GM18951 (cell line): ENCODE measurements around the gene ACSL1.
"Not testable (repeated sequence)": the region's sequence is repeated elsewhere in the genome, so short reads cannot be mapped to it uniquely, and the experiment has no call there.

Experiments
- POLR2A ChIP-seq: IDR thresholded peaks from 4 replicates; pipeline ENCODE4 v1.6.1; 2011; ENCODE audit warnings: mild to moderate bottlenecking; ENCODE audit not compliant: insufficient read length, insufficient read depth; ENCODE audit errors: extremely low read depth
- in situ Hi-C: fragments of 300-500 bp; cut with MboI; formaldehyde crosslinking; loops from one replicate; pipeline ENCODE4 v1.12.0; 2022; ENCODE audit warnings: low sequenced_read_pairs, mixed read lengths, inconsistent platforms; ENCODE audit not compliant: unreplicated experiment

ACSL1 gene

DNA sequence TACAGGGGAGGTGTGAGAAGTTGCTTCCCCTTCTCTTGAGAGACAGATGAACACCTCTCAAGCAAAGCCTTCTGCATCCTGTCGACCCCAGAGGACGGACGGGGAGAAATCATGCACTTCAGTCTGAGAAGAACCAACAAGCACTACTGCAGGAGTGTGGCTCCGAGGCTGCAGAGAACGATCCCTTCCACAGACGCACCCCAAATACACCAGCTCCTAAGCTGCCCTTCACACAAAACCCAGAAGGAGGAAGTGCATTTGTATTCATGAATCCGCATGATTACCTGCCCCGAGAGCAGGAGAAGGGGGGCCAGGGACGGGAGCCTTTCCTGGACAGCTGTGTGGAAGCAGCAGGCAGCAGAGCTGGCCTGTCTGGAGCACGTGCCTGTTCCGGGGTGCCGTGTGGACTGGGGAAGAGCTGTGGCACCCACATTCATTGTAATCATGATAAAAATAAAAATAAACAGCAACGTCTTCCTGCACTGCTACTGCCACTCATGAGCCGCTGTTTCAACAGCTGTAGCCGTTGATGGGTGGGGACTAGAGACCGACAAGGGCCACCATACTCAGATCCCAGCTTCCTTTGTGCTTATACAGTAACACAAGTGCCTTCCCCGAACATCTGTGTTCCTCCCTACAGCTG is 42.9 kb downstream of the ACSL1 start:
- in situ Hi-C loops, result no loop called here
- TF ChIP-seq POLR2A, result no peak

DNA sequence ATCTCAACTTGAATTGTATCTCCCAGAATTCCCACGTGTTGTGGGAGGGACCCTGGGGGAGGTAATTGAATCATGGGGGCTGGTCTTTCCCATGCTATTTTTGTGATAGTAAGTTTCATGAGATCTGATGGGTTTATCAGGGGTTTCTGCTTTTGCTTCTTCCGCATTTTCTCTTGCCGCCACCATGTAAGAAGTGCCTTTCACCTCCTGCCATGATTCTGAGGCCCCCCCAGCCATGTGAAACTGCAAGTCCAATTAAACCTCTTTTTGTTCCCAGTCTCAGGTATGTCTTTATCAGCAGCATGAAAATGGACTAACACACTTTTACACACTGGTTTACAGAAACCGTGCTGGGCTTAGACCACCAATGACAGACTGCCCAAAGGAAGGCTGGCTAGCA is 46.6 kb downstream of the ACSL1 start:
- in situ Hi-C loops, result not testable (repeated sequence)

DNA sequence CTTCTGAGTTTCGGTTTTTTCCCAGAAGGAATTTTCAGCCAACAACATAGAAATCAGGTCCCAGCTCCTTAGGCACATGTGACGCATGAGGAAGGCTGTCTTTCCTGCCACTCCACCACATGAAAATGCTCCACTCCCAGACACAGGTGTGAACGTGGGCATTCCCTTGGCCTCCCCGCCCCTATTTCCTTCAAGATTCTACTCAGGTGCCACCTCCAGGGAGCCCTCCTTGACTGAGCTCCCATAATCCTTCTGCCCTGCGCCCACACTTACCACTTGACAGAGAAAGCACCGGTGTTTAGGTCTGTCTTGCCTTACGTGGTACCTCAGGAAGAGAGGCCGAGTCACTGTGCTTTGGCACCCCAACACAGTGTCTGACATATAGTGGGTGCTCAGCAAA is 47.4 kb downstream of the ACSL1 start:
- in situ Hi-C loops, result no loop called here

DNA sequence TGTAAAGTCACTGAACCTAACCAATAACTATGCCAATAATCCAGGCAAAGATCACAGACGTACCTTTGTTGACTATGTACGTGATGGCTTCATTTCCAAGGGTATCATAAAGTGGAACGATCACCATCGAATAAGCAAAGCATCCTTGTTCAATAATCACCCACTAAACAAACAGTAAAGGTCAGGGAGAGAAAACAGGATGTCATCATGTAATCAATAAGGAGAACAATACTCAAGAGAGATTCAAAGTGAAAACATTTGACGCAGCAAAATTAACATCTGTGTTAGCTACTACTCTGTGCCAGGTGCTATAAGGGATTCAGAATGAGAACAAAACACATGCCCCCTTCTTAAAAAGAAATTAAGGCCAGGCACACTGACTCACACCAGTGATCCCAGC is 48.9 kb downstream of the ACSL1 start:
- no peak for TF ChIP-seq POLR2A
- in situ Hi-C loops, result no loop called here

More for the DNA sequence above, 47.4 kb downstream of the ACSL1 start:
- no peak for TF ChIP-seq POLR2A

DNA sequence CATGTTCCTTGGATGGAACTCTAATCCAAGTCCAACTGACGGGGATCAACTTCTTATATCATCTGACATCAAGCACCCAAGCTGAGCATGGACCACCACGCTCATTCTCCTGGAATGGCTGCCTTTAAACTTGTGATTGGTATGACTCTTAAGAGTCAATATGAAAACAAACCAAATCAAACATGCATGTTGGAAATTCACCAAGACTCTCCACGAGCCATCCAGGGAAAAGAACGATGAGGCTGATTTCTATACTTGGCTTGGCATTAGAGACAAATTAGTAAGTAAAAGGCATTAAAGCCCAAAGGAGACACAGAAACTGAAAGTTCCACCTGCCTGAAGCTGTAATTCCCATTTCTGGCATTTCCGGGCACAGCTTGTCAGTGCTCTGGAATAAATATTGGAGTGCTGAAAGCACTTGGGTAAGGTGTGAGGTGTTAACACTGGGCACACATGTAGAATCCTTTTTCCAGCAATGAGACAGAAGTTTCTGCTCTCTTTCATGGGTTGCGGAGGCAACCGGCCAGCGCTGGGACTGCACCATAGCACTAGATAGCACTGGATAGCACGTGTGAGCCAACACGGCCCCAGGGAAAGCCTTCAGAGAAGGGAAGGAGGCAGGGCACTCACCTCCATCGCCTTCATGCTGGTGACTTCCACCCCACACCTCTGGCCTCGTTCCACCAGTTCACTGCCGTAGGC is 49.8 kb downstream of the ACSL1 start:
- in situ Hi-C loops, result no loop called here
- no peak for TF ChIP-seq POLR2A

DNA sequence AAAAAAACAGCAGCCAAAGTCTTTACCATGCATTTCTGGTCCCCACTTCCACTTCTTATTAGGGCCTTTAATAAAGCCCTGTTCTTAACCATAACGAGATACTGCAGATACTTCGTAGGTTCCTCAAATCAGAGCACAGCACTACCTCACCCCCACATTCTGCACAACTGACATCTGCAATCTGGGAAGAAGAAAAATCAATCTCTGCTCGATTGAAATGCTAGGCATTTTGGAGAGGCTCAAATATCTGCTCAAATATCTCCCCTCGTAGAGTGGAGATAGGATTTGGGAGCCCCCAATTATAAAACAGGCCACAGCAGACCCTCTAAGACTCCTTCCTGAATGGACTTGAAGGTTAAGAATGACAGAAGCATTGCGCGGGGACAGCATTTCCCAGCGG is 51.6 kb downstream of the ACSL1 start:
- in situ Hi-C loops, result no loop called here
- no peak for TF ChIP-seq POLR2A

DNA sequence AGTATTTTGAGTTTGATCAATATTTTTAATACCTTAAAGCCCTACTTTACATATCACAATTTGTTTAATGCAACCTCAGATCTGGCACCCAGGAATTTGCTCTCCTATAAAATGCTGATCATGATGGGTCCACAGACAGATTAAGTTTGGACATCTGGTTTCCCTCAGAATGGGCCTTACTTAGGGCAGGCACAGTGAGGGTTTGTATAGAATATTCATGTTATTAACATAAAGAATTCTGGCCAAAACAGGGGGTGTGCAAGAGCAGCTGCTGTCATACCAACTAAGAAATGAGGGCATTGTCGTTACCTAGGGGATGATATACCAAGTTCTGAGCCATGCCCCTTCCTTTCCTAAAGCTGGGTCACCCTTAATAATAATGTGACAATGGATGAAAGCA is 54.4 kb downstream of the ACSL1 start:
- TF ChIP-seq POLR2A, result no peak

DNA sequence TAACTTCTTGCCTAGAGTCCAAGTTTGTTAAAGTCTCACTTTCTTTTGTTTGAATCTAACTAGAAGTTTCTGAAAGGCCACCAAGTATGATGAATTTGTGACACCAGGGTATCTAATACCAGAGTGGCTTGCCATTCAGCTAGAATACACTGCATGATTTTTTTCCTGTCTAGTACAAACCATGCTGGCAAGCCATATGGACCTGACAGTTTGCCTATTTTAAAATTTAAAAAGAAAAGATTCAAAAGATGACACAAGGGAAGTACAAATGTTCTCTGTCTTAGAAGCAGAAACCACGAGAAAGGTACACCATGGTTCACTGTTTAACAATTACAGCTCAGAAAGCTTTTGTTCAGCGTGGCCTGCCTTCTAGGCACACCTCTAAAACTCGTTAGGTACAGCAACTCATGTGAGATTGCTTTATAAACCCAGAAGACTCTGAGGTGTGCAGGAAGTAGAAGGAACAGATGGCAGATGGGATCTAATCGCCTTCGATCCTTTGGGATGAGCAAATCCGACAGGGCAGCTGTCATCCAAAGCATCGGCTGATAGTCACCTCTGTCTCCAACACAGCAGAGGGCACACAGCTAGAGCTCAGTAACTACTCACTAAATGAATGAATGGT is 56.5 kb downstream of the ACSL1 start:
- TF ChIP-seq POLR2A, result no peak
- in situ Hi-C loops, result no loop called here

More for the DNA sequence above, 54.4 kb downstream of the ACSL1 start:
- in situ Hi-C loops, result no loop called here

DNA sequence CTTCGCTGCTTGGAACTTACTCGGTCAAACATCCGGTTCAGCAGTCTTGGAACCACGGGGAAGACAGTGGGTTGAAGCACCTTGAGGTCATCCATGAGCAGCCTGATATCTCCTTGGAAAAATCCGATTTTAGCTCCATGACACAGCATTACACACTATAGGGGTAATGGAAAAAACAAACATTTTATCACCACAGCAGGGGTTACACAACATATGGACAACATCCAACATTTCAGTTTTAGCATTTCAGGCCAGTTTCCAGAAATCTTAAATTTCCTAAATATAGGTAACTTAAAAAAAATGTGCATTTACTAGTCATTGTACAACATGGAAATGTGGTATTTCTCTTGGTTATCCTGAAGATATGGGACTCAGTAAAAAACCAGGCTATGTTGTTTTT is 57.5 kb downstream of the ACSL1 start:
- TF ChIP-seq POLR2A, result no peak
- in situ Hi-C loops, result no loop called here

DNA sequence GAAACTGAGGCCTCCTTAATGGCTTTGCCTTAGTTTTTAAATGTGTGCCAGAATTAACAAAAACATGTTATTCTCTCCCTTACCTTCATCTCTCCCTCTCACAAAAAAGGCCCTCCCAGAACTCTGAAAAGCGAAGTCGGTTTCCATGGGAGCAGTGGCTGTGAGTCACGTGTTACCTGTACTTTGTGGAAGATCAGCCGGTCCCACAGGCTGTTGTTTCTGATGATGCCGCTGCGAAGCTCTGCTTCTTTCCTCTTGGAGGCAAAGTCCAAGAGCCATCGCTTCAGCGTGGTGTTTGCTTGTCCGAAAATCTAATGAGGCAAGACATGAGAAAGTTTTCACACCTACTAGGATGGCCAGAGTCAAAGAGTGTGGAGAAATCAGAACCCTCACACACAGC is 59.3 kb downstream of the ACSL1 start:
- no peak for TF ChIP-seq POLR2A
- in situ Hi-C loops, result no loop called here

DNA sequence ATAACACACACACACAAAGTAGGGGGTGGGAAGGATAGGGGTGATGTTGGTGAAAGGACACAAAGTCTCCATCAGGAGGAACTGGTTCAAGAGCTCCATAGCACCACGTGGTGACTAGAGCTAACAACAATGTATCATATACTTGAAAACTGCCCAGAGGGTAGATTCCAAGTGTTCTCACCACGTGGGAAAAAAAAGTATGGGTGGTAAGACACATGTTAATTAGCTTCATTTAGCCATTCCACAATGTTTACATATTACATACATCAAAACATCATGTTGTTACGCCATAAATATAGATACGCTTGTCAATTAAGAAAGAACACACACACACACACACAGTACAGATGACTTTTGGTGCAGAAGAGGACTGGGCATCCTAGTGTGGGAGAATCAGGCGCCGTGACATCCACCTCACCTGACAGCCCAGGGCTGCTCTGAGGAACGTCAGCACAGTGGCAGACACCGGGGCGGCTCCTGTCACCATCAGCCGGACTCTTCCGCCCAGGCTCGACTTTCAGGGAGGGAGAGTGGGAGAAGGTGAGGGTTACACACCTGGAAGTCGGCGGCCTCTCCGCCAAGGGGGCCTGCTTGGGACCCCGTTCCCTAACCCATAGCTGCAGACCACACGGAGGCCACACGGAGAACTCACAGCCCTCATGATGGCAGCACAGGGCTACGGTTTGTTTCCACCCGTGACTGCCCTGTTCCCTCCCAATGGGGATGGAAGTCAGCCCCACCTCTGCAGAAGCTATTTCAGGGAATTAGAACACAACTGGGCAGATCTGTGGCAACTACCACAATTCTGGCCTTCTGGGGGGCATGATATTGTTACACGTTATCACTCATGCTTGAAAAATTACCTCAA is 60.1 kb downstream of the ACSL1 start:
- TF ChIP-seq POLR2A, result no peak
- in situ Hi-C loops, result no loop called here

DNA sequence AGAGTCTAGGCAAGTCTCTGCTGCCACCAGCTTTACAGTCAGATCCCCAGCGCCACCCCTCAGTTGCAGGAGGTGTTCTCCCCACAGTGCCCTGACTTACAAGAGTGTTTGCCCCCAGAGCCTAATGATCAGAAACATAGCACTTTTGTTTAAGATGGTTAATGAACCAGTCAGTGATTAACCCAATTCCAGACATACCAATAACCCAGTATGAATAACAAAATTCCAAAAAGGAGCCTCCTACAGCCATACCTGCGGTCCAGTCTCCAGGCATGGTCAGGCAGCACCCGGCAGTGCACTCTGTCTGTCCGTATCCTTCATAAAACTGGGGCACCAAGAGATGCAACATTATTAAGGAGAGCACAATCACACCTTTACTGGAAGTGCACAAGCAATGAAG is 61.2 kb downstream of the ACSL1 start:
- in situ Hi-C loops, result no loop called here
- no peak for TF ChIP-seq POLR2A

DNA sequence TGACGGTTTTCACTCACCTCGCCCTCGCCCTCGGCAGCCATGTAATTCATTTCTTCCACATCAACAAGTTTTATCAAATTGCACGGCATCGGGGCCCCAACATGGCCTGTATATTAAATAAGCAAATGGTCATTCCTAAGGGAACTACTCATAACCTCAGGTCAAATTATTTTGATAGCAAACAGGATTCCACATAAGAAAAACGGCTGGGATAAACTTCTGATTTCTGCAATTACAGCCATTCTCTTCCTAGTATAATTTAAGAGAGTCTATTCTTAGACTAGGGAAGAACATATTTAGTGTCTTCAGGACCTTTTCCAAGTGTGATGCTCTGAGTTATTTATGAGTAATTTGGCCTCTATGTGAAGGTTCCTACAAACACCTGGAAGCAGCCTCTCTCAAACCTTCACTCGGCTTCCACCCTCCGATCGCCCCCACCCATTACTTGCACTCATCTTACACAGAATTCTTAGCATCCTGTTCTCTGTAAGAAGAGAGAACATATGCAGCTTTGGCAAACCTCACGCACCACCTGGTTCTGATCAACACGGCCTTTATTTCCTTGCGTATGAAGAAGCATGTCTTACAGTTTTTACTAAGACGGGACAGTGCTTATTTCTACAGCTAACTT is 62.5 kb downstream of the ACSL1 start:
- TF ChIP-seq POLR2A, result no peak
- in situ Hi-C loops, result no loop called here
